WTC11 (cell line): ENCODE data around the gene LRRIQ1. TPM values are rescaled to one million over a fixed set of nuclear protein-coding genes. Genes with fewer than 3 reads are reported as not detected.

Experiments
- ATAC-seq: fragments of 200-7000 bp; cut with Tn5 transposase; 2 replicates; pipeline ENCODE4 v1.10.0; 2021; ENCODE audit warnings: mild to moderate bottlenecking, moderate library complexity
- CTCF ChIA-PET: fragments of 300-600 bp; sonication (Branson Sonifier 250); formaldehyde crosslinking; loops from one replicate; lab custom pipeline; 2021; ENCODE audit warnings: antibody characterized with exemption; lab: Charles Lee
- POLR2A ChIA-PET: fragments of 350-600 bp; sonication (Branson Sonifier 250); formaldehyde crosslinking; loops from one replicate; lab custom pipeline; 2021; ENCODE audit warnings: antibody characterized with exemption; lab: Charles Lee
- DNase-seq: peaks from one replicate; pipeline ENCODE4 v3.0.0; 2021; ENCODE audit warnings: low spot score
- H3K27ac Mint-ChIP-seq: 2 replicates; pipeline ENCODE4 v1.8.0; 2021; ENCODE audit warnings: mixed read lengths
- H3K27me3 Mint-ChIP-seq: 2 replicates; pipeline ENCODE4 v1.8.0; 2021; ENCODE audit warnings: low read depth, mild to moderate bottlenecking, moderate library complexity, mixed read lengths
- H3K36me3 Mint-ChIP-seq: 2 replicates; pipeline ENCODE4 v1.8.0; 2021; ENCODE audit warnings: mixed read lengths
- H3K4me1 Mint-ChIP-seq: 2 replicates; pipeline ENCODE4 v1.8.0; 2022; ENCODE audit warnings: mixed read lengths
- H3K4me3 Mint-ChIP-seq: 2 replicates; pipeline ENCODE4 v1.8.0; 2021; ENCODE audit warnings: mild to moderate bottlenecking, moderate library complexity, mixed read lengths
- H3K9me3 Mint-ChIP-seq: 2 replicates; pipeline ENCODE4 v1.8.0; 2021; ENCODE audit warnings: mixed read lengths
- CREB1 ChIP-seq: sonication (generic); formaldehyde crosslinking; IDR thresholded peaks from 2 replicates; pipeline ENCODE4 v1.8.0; 2023; ENCODE audit warnings: mild to moderate bottlenecking, missing genetic modification reagents
- ELF4 ChIP-seq: sonication (generic); formaldehyde crosslinking; IDR thresholded peaks from 2 replicates; pipeline ENCODE4 v1.8.1; 2022; ENCODE audit warnings: low read depth, mild to moderate bottlenecking, moderate library complexity, missing genetic modification reagents
- ESRRA ChIP-seq: sonication (generic); formaldehyde crosslinking; IDR thresholded peaks from 2 replicates; pipeline ENCODE4 v1.8.1; 2022; ENCODE audit warnings: mild to moderate bottlenecking, missing genetic modification reagents, borderline replicate concordance
- ETV6 ChIP-seq: sonication (generic); formaldehyde crosslinking; IDR thresholded peaks from 2 replicates; pipeline ENCODE4 v1.8.1; 2022; ENCODE audit warnings: mild to moderate bottlenecking, missing genetic modification reagents
- FOXJ3 ChIP-seq: sonication (generic); formaldehyde crosslinking; IDR thresholded peaks from 2 replicates; pipeline ENCODE4 v1.9.0; 2021; ENCODE audit warnings: missing genetic modification reagents, mild to moderate bottlenecking, borderline replicate concordance
- FOXK1 ChIP-seq: sonication (generic); formaldehyde crosslinking; IDR thresholded peaks from 2 replicates; pipeline ENCODE4 v1.8.0; 2022; ENCODE audit warnings: mild to moderate bottlenecking, moderate library complexity, missing genetic modification reagents
- JAZF1 ChIP-seq: fragments of 250-450 bp; sonication (Bioruptor Pico); IDR thresholded peaks from 2 replicates; pipeline ENCODE4 v1.9.0; 2021; ENCODE audit warnings: moderate library complexity, mild to moderate bottlenecking, inconsistent platforms
- NFE2L1 ChIP-seq: sonication (generic); formaldehyde crosslinking; IDR thresholded peaks from 2 replicates; pipeline ENCODE4 v1.8.1; 2023; ENCODE audit warnings: missing genetic modification reagents
- NR1H2 ChIP-seq: sonication (generic); formaldehyde crosslinking; IDR thresholded peaks from 2 replicates; pipeline ENCODE4 v1.9.0; 2021; ENCODE audit warnings: mild to moderate bottlenecking, moderate library complexity, missing genetic modification reagents
- NR3C1 ChIP-seq: sonication (generic); formaldehyde crosslinking; conservative IDR thresholded peaks from 2 replicates; pipeline ENCODE4 v1.8.1; 2023; ENCODE audit warnings: low read depth, mild to moderate bottlenecking, missing genetic modification reagents
- RELA ChIP-seq: sonication (generic); formaldehyde crosslinking; IDR thresholded peaks from 2 replicates; pipeline ENCODE4 v1.8.1; 2022; ENCODE audit warnings: missing genetic modification reagents, mild to moderate bottlenecking, borderline replicate concordance
- SMAD4 ChIP-seq: sonication (generic); formaldehyde crosslinking; IDR thresholded peaks from 2 replicates; pipeline ENCODE4 v1.8.0; 2022; ENCODE audit warnings: mild to moderate bottlenecking, missing genetic modification reagents
- SOX15 ChIP-seq: fragments of 250-450 bp; sonication (Bioruptor Pico); IDR thresholded peaks from 2 replicates; pipeline ENCODE4 v1.9.0; 2021; ENCODE audit warnings: mild to moderate bottlenecking
- ZNF138 ChIP-seq: sonication (generic); formaldehyde crosslinking; conservative IDR thresholded peaks from 2 replicates; pipeline ENCODE4 v1.8.1; 2022; ENCODE audit warnings: mild to moderate bottlenecking, moderate library complexity, missing genetic modification reagents
- ZNF232 ChIP-seq: sonication (generic); formaldehyde crosslinking; IDR thresholded peaks from 2 replicates; pipeline ENCODE4 v1.8.0; 2022; ENCODE audit warnings: mild to moderate bottlenecking, missing genetic modification reagents
- total RNA-seq: library from RNA; stranded (reverse); gene quantifications from 3 replicates; pipeline ENCODE4 v1.2.3, GENCODE V29; 2021
- TF ChIP-seq, protein P1 (sequence below): fragments of 250-450 bp; sonication (Bioruptor Pico); IDR thresholded peaks from 2 replicates; pipeline ENCODE4 v2.1.2; 2022; ENCODE audit warnings: mild to moderate bottlenecking, moderate library complexity
- TF ChIP-seq, protein P2 (sequence below): sonication (generic); formaldehyde crosslinking; IDR thresholded peaks from 2 replicates; pipeline ENCODE4 v1.8.1; 2023; ENCODE audit warnings: mild to moderate bottlenecking, missing genetic modification reagents
- TF ChIP-seq, protein P3 (sequence below): fragments of 200-600 bp; IDR thresholded peaks from 2 replicates; pipeline ENCODE4 v1.8.0; 2022; ENCODE audit warnings: antibody characterized with exemption
- TF ChIP-seq, protein P4 (sequence below): sonication (generic); formaldehyde crosslinking; IDR thresholded peaks from 2 replicates; pipeline ENCODE4 v1.8.1; 2022; ENCODE audit warnings: low read depth, mild to moderate bottlenecking, moderate library complexity, missing genetic modification reagents, borderline replicate concordance
- TF ChIP-seq, protein P5 (sequence below): sonication (generic); formaldehyde crosslinking; IDR thresholded peaks from 2 replicates; pipeline ENCODE4 v1.8.1; 2023; ENCODE audit warnings: mild to moderate bottlenecking, missing genetic modification reagents, moderate library complexity
- TF ChIP-seq, protein P6 (sequence below): sonication (generic); formaldehyde crosslinking; IDR thresholded peaks from 2 replicates; pipeline ENCODE4 v1.8.1; 2023; ENCODE audit warnings: mild to moderate bottlenecking, missing genetic modification reagents, borderline replicate concordance
- TF ChIP-seq, protein P7 (sequence below): sonication (generic); formaldehyde crosslinking; IDR thresholded peaks from 2 replicates; pipeline ENCODE4 v1.8.1; 2022; ENCODE audit warnings: mild to moderate bottlenecking, moderate library complexity, missing genetic modification reagents
- TF ChIP-seq, protein P8 (sequence below): sonication (generic); formaldehyde crosslinking; IDR thresholded peaks from 2 replicates; pipeline ENCODE4 v1.8.1; 2023; ENCODE audit warnings: mild to moderate bottlenecking, missing genetic modification reagents
- TF ChIP-seq, protein P9 (sequence below): sonication (generic); formaldehyde crosslinking; conservative IDR thresholded peaks from 2 replicates; pipeline ENCODE4 v1.8.1; 2022; ENCODE audit warnings: mild to moderate bottlenecking, missing genetic modification reagents

LRRIQ1 gene
- total RNA-seq, 1 experiment from 2014 or later, result 1.3 TPM

DNA sequence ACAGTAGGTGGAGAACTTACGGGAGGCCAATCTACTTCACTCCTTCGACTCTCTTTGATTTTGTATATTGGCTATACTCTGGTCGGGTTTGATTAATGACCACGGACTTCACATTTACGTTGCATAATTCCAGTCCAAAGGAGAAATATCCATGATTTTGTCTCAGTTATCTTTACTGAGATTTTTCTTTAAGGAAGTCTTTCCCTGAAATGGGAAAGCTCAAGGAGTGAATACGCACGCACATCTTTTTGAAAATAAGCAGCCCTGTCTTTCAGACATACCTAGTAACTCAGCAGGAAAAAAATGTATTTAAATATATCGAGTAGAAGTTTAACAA, 238.1 kb downstream of the LRRIQ1 start (continued):
- TF ChIP-seq, protein P1, sequence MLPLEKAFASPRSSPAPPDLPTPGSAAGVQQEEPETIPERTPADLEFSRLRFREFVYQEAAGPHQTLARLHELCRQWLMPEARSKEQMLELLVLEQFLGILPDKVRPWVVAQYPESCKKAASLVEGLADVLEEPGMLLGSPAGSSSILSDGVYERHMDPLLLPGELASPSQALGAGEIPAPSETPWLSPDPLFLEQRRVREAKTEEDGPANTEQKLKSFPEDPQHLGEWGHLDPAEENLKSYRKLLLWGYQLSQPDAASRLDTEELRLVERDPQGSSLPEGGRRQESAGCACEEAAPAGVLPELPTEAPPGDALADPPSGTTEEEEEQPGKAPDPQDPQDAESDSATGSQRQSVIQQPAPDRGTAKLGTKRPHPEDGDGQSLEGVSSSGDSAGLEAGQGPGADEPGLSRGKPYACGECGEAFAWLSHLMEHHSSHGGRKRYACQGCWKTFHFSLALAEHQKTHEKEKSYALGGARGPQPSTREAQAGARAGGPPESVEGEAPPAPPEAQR (CRISPR knock-in tag), result no peak
- TF ChIP-seq SOX15 (no peak), JAZF1 (no peak), ZNF232 (CRISPR knock-in tag) (no peak), ETV6 (no peak), ELF4 (CRISPR knock-in tag) (no peak), NR1H2 (CRISPR knock-in tag) (no peak)
- TF ChIP-seq, protein P2, sequence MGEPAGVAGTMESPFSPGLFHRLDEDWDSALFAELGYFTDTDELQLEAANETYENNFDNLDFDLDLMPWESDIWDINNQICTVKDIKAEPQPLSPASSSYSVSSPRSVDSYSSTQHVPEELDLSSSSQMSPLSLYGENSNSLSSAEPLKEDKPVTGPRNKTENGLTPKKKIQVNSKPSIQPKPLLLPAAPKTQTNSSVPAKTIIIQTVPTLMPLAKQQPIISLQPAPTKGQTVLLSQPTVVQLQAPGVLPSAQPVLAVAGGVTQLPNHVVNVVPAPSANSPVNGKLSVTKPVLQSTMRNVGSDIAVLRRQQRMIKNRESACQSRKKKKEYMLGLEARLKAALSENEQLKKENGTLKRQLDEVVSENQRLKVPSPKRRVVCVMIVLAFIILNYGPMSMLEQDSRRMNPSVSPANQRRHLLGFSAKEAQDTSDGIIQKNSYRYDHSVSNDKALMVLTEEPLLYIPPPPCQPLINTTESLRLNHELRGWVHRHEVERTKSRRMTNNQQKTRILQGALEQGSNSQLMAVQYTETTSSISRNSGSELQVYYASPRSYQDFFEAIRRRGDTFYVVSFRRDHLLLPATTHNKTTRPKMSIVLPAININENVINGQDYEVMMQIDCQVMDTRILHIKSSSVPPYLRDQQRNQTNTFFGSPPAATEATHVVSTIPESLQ (CRISPR knock-in tag), result no peak
- TF ChIP-seq, protein P3, sequence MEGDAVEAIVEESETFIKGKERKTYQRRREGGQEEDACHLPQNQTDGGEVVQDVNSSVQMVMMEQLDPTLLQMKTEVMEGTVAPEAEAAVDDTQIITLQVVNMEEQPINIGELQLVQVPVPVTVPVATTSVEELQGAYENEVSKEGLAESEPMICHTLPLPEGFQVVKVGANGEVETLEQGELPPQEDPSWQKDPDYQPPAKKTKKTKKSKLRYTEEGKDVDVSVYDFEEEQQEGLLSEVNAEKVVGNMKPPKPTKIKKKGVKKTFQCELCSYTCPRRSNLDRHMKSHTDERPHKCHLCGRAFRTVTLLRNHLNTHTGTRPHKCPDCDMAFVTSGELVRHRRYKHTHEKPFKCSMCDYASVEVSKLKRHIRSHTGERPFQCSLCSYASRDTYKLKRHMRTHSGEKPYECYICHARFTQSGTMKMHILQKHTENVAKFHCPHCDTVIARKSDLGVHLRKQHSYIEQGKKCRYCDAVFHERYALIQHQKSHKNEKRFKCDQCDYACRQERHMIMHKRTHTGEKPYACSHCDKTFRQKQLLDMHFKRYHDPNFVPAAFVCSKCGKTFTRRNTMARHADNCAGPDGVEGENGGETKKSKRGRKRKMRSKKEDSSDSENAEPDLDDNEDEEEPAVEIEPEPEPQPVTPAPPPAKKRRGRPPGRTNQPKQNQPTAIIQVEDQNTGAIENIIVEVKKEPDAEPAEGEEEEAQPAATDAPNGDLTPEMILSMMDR, result no peak
- TF ChIP-seq, protein P4, sequence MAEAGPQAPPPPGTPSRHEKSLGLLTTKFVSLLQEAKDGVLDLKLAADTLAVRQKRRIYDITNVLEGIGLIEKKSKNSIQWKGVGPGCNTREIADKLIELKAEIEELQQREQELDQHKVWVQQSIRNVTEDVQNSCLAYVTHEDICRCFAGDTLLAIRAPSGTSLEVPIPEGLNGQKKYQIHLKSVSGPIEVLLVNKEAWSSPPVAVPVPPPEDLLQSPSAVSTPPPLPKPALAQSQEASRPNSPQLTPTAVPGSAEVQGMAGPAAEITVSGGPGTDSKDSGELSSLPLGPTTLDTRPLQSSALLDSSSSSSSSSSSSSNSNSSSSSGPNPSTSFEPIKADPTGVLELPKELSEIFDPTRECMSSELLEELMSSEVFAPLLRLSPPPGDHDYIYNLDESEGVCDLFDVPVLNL, result no peak

DNA sequence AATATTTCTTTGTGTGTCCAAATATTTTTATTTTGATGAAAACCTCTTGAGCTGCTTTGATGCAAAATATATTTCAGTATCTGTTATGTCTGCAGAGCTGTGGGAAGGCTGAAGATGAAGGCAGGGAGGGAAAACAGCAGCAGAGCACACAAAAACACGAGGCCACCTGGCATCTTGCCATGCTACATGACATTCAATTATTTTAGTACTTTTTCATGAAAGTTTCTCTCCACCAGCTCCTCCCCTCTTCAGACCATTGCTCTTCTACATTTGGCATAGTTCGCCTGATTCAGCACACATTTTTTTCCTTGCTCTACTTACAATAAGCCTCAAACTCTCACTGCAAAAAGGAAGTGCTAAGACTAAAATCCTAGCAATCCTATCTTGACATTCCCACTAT, 239.2 kb downstream of the LRRIQ1 start:
- Mint-ChIP-seq H3K27ac (no peak overlapping the region), H3K4me3 (no peak overlapping the region), H3K4me1 (peaks cover 46% of the 10 kb centered on the region), H3K27me3 (peaks cover 97% of the 10 kb centered on the region), H3K36me3 (no peaks in the 10 kb centered on the region), H3K9me3 (no peaks in the 10 kb centered on the region)
- ChIA-PET POLR2A (no interaction called here), CTCF (interaction anchor here (0.6 kb wide), 1 partner anchor 34 kb away, joined by 3 read pairs; no protein-coding TSS in a partner anchor)
- DNase-seq, result no peak
- no peak for ATAC-seq
- TF ChIP-seq, protein P5, sequence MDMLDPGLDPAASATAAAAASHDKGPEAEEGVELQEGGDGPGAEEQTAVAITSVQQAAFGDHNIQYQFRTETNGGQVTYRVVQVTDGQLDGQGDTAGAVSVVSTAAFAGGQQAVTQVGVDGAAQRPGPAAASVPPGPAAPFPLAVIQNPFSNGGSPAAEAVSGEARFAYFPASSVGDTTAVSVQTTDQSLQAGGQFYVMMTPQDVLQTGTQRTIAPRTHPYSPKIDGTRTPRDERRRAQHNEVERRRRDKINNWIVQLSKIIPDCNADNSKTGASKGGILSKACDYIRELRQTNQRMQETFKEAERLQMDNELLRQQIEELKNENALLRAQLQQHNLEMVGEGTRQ (CRISPR knock-in tag), result no peak
- TF ChIP-seq ZNF232 (CRISPR knock-in tag) (no peak), ESRRA (CRISPR knock-in tag) (no peak), CREB1 (CRISPR knock-in tag) (no peak), SMAD4 (CRISPR knock-in tag) (no peak), RELA (no peak), SOX15 (no peak), NR1H2 (CRISPR knock-in tag) (no peak), FOXK1 (CRISPR knock-in tag) (no peak), ZNF138 (no peak), FOXJ3 (no peak), NFE2L1 (no peak), NR3C1 (CRISPR knock-in tag) (no peak)
- TF ChIP-seq, protein P6, sequence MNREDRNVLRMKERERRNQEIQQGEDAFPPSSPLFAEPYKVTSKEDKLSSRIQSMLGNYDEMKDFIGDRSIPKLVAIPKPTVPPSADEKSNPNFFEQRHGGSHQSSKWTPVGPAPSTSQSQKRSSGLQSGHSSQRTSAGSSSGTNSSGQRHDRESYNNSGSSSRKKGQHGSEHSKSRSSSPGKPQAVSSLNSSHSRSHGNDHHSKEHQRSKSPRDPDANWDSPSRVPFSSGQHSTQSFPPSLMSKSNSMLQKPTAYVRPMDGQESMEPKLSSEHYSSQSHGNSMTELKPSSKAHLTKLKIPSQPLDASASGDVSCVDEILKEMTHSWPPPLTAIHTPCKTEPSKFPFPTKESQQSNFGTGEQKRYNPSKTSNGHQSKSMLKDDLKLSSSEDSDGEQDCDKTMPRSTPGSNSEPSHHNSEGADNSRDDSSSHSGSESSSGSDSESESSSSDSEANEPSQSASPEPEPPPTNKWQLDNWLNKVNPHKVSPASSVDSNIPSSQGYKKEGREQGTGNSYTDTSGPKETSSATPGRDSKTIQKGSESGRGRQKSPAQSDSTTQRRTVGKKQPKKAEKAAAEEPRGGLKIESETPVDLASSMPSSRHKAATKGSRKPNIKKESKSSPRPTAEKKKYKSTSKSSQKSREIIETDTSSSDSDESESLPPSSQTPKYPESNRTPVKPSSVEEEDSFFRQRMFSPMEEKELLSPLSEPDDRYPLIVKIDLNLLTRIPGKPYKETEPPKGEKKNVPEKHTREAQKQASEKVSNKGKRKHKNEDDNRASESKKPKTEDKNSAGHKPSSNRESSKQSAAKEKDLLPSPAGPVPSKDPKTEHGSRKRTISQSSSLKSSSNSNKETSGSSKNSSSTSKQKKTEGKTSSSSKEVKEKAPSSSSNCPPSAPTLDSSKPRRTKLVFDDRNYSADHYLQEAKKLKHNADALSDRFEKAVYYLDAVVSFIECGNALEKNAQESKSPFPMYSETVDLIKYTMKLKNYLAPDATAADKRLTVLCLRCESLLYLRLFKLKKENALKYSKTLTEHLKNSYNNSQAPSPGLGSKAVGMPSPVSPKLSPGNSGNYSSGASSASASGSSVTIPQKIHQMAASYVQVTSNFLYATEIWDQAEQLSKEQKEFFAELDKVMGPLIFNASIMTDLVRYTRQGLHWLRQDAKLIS (CRISPR knock-in tag), result no peak
- TF ChIP-seq, protein P7, sequence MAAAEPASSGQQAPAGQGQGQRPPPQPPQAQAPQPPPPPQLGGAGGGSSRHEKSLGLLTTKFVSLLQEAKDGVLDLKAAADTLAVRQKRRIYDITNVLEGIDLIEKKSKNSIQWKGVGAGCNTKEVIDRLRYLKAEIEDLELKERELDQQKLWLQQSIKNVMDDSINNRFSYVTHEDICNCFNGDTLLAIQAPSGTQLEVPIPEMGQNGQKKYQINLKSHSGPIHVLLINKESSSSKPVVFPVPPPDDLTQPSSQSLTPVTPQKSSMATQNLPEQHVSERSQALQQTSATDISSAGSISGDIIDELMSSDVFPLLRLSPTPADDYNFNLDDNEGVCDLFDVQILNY (CRISPR knock-in tag), result no peak
- TF ChIP-seq, protein P8, sequence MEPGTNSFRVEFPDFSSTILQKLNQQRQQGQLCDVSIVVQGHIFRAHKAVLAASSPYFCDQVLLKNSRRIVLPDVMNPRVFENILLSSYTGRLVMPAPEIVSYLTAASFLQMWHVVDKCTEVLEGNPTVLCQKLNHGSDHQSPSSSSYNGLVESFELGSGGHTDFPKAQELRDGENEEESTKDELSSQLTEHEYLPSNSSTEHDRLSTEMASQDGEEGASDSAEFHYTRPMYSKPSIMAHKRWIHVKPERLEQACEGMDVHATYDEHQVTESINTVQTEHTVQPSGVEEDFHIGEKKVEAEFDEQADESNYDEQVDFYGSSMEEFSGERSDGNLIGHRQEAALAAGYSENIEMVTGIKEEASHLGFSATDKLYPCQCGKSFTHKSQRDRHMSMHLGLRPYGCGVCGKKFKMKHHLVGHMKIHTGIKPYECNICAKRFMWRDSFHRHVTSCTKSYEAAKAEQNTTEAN (CRISPR knock-in tag), result no peak
- TF ChIP-seq, protein P9, sequence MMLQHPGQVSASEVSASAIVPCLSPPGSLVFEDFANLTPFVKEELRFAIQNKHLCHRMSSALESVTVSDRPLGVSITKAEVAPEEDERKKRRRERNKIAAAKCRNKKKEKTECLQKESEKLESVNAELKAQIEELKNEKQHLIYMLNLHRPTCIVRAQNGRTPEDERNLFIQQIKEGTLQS (CRISPR knock-in tag), result no peak
